Measurements from ENCODE around the gene PDGFA.

Gene PDGFA

GRCh38 chr7:496528-497295 lies 22.9 kb downstream of the PDGFA start:
- in situ Hi-C loops (cut with MboI; ENCODE audit: low pct_unique_long_range_greater_than_20kb, low sequenced_read_pairs): no loop called here
- DNase-seq: peak; percentile 68

DNA sequence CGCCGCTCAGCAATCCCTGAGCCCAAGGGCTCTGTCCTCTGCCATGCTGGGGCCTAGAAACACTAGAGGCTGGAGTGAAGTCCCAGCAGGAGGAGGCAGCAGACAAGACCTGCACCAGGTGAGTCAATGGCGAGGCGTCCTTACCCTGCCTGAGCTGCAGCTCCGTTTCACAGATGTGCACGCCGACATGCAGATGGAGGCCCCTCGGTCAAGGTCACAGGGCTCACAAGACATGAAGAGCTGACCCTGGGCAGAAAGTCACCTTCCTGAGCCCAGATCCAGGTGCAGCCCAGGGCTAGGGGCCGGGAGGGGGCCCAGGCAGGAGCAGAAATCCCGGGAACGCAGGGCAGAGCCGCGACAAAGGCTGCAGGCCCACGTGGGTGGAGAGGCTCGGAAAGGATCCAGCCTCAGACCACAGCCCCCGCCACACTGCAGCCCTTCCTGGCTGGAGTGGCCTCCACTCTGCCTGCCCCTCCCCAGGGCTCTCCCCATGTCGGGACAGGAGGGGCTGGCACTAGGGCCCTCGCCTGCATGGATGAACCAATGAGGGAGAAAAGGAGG lies 23.8 kb downstream of the PDGFA start:
- in situ Hi-C loops (cut with MboI; ENCODE audit: low pct_unique_long_range_greater_than_20kb, low sequenced_read_pairs): no loop called here
- DNase-seq: no peak

- DNase-seq: no peak
- in situ Hi-C loops (cut with MboI; ENCODE audit: low pct_unique_long_range_greater_than_20kb, low sequenced_read_pairs): no loop called here
These were observed 24.3 kb downstream of the PDGFA start for GRCh38 chr7:495326-495725.

DNA sequence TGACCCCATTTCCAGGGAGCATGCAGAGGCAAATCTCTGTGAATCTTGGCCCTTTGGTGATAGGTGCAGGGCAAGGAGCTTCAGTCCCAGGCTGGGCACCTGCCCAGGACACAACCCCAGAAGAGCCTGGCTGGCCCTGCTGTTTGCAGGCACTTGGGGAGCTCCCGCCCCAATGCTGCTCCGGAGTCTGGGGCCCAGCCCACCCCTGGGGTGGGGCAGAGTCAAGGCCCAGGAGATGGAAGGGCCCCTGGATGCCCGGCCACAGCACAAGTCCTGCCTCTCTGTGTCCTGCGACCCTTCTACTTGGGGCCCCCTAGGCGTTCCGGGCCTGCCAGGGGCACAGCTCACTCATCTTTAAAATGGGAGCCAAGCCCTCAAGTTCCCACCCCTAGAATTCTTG lies 24.7 kb downstream of the PDGFA start:
- DNase-seq: no peak
- in situ Hi-C loops (cut with MboI; ENCODE audit: low pct_unique_long_range_greater_than_20kb, low sequenced_read_pairs): no loop called here

DNA sequence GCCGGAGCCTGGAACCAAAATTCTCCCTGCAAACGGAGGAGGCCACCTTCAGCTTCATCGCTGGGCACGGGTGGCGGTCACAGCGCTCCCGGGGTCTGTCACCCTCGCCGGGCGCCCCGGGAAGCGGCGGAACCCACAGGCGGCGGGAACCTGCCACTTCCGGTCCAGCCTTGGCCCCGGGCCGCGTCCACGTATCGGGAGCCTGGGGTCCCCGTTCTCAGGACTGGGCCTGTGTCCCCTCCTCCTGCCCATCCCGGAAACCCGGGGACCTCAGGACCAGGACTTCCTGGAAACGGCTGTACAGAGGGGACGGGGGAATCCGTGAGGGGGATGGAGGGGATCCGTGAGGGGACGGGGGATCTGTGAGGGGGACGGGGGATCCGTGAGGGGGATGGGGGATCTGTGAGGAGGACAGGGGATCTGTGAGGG lies 25.4 kb downstream of the PDGFA start:
- DNase-seq: no peak
- in situ Hi-C loops (cut with MboI; ENCODE audit: low pct_unique_long_range_greater_than_20kb, low sequenced_read_pairs): no loop called here

DNA sequence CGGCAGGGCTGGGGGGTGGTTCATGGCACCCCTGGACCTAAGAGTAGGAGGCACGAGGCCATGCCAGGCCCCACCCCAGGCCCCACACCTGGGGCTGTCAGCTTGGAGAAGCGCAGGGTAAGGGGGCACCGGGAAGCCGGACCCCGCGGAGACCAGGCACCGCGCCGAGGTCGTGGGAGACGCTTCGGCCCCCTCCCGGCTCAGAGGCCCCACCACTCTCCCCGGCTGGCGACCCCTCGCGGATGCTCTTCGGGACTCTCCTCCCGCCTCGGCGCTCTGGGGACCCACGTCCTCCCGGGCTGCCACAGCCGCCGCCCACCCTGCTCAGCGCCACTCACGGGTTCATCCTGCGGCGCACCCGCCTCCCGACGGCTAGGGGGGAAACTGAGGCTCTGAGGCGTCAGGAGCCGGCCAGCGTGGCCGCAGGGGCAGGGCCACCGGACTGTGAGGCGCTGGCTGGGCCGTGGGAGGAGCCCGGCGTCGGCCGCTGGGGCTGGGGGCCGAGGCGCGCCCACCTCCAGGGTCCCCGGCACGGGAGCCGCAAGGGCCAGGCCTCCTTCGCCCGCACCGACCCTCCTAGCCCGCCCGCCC lies 25.9 kb downstream of the PDGFA start:
- in situ Hi-C loops (cut with MboI; ENCODE audit: low pct_unique_long_range_greater_than_20kb, low sequenced_read_pairs): no loop called here

DNA sequence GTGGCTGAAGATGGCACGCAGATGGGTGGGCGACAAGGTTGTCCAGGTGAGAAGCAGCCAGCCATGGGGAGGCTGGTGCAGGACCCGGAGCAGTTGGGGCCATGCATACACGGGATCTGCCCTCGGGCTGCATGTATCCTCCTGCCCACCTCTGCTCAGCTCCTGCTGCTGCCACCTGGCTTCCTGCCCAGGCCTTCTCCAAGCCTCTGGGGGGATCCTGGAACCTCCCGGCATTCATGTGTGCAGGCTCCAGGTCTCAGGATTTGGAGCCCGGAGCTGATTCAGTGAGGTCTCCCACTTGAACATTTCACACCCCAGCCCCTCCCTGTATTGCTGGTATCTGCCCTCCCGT lies 27.0 kb downstream of the PDGFA start:
- in situ Hi-C loops (cut with MboI; ENCODE audit: low pct_unique_long_range_greater_than_20kb, low sequenced_read_pairs): no loop called here
- DNase-seq: no peak

More for the DNA sequence above, 25.9 kb downstream of the PDGFA start:
- no peak for DNase-seq

- in situ Hi-C loops (cut with MboI; ENCODE audit: low pct_unique_long_range_greater_than_20kb, low sequenced_read_pairs): no loop called here
These were observed 27.5 kb downstream of the PDGFA start for GRCh38 chr7:491958-492713.

DNA sequence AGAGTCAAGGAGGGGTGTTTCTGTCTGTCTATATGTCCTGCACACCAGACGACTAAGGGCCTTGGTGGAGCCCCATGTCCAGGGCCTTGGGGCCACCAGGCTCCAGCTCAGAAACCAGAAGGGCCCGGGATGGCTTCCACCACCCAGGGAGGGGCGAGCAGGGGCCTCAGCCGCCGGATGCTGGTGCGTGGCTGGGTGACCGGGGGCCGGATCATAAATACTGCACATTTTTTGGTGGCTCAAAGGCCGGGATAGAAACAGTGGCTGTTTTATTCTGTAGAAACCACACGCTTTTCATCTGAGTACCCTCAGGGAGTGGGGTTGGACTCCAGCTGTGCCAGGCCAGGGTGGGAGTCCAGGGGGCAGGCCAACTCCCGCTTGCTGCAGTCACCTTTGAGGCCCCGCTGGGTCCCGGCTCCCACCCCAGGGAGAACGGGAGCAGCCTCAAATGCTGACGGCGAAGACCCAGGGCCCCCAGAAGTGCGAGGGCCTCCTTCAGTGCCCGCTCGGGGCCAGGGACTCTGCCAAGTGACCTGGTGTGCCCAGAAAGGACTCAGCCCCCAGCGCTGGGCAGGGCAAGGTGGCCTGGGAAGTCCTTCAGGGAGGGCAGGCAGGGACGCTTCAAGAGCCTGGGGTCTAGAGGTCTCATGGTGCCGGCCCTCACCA lies 28.2 kb downstream of the PDGFA start:
- in situ Hi-C loops (cut with MboI; ENCODE audit: low pct_unique_long_range_greater_than_20kb, low sequenced_read_pairs): no loop called here

More at GRCh38 chr7:491958-492713, 27.5 kb downstream of the PDGFA start:
- no peak for DNase-seq

GRCh38 chr7:490461-491291 lies 29.0 kb downstream of the PDGFA start:
- in situ Hi-C loops (cut with MboI; ENCODE audit: low pct_unique_long_range_greater_than_20kb, low sequenced_read_pairs): no loop called here
- DNase-seq: no peak

More for the DNA sequence above, 28.2 kb downstream of the PDGFA start:
- DNase-seq: no peak

DNA sequence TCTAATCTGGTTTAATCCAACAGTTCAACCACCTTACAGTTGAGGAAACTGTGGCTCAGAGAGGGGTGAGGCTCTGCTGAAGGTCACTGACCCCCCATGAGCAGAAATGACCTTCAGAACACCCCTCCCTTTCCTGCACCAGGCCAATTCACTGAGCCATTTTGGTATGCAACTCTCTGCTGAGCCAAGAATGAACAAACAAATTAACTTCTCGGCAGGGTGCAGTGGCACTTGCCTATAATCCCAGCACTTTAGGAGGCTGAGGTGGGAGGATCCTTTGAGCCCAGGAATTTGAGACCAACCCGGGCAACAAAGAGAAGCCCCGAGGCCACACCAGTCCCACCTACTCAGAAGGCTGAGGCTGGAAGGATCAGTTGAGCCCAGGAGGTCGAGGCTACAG lies 29.8 kb downstream of the PDGFA start:
- DNase-seq: no peak
- in situ Hi-C loops (cut with MboI; ENCODE audit: low pct_unique_long_range_greater_than_20kb, low sequenced_read_pairs): no loop called here

GRCh38 chr7:486216-486743 lies 33.4 kb downstream of the PDGFA start:
- in situ Hi-C loops (cut with MboI; ENCODE audit: low pct_unique_long_range_greater_than_20kb, low sequenced_read_pairs): no loop called here
- DNase-seq: no peak

GRCh38 chr7:485188-486081 lies 34.2 kb downstream of the PDGFA start:
- DNase-seq: no peak
- in situ Hi-C loops (cut with MboI; ENCODE audit: low pct_unique_long_range_greater_than_20kb, low sequenced_read_pairs): no loop called here

- DNase-seq: no peak
- in situ Hi-C loops (cut with MboI; ENCODE audit: low pct_unique_long_range_greater_than_20kb, low sequenced_read_pairs): no loop called here
These were observed 35.1 kb downstream of the PDGFA start for GRCh38 chr7:484356-485101.

DNA sequence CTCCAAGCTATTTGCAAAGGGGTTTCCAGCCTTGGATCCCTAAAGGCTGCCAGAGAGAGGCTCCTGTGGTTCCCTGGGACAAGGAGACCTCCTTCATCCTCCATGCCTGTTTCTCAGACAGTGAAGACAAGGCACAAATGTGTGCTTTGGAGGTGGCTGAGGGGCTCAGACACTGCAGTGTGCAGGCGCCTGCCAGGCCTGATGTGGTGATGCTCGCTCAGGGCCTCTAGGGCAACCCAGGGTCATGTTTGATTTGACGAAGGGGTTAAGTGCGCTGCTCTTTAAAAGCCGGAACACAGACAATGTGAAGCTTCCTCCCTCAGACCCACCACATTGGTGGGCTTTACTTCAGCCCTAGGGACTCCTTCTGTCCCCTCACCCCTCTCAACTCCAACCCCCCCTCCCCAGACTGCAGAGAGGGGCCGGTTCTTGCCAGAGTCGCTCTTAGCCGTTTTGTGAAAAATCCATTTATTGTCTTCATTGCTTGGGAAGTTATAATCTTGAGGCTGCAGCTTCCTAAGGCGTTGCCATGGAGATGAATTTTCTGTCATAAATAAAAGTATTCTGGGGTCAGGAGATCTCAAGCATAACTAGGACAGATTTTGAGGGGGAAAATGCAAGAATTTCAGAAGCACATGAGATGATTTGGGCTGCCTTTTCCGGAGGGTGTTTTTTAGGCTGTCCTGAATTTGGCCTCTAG lies 35.8 kb downstream of the PDGFA start:
- in situ Hi-C loops (cut with MboI; ENCODE audit: low pct_unique_long_range_greater_than_20kb, low sequenced_read_pairs): no loop called here
- DNase-seq: no peak

- in situ Hi-C loops (cut with MboI; ENCODE audit: low pct_unique_long_range_greater_than_20kb, low sequenced_read_pairs): no loop called here
- no peak for DNase-seq
These were observed 37.0 kb downstream of the PDGFA start for GRCh38 chr7:482521-483083.
